GM19328 (cell line): ENCODE results near the gene TTLL8.
"Not testable (repeated sequence)": the region's sequence is repeated elsewhere in the genome, so short reads cannot be mapped to it uniquely, and the experiment has no call there.

ENCODE experiments used
- ATAC-seq: cut with Tn5 transposase; IDR thresholded peaks from one replicate; pipeline ENCODE4 v1.9.1; 2021; ENCODE audit warnings: mild to moderate bottlenecking, moderate library complexity; ENCODE audit not compliant: unreplicated experiment

The TTLL8 gene

DNA sequence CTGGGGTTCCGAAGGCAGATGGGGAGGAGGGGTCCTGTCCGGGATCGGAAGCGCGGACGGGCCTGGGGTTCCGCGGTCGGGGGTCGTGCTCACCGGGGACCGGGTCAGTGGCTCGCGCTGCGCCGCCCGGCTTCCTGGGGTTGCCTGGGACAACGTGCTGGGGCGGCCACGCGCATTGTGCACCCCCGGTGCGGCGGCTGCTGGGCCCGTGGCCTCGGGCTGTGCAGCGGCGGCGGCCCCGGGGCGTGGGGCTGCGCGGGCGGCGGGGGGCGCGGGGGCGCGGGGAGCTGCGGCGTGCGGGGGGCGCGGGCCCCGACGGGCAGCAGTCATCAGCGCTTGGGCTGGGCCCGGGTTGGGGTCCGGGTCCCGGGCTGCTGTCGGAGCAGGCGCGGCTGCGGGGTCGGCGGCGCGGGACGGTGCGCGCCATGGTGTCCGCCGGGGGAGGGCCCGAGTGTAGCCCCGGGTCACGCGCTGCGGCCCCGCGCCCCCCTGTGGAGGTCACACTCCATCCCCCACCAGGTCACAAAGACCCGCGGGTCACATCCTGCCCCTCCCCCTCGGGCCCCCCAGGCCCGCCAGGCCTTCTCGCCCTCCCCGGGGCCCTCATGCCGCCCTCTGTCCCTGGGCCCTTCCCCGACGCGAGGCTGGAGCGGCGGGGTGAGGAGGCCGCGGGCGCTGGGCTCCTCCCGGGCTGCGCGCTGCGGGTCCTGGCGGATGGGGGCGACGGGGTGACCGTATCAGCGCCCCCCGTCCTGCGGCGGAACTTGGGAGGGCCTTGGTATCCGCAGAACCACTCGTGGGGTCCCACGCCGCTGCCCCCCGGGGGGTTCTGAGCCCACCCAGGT lies at the start of gene TTLL8:
TTLL8 (minus strand) TSS at position 238 of the 845 bp plus-strand sequence.
- ATAC-seq = no peak

DNA sequence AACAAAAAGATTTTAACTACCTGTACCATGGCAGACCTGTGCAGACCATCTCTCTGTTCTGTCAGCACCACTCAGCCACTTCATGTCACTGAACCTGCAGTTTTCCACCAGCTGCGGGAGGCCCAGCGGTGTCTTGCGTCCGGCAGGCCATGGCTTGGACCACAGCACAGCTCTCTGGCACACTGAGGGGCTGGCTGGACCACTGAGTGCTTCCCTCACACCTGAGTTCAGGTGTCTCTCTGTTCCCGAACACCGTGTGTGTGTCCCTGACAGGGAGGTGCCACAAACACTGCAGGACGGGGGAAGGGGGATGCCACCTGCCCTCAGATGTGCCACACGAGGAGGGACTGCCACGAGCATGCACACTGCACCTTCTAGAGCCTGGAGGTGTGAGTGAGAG lies 49.4 kb upstream of the TTLL8 start:
- ATAC-seq = no peak

- ATAC-seq = no peak
Measured at GRCh38 chr22:50105208-50106100, 47.4 kb upstream of the TTLL8 start.

DNA sequence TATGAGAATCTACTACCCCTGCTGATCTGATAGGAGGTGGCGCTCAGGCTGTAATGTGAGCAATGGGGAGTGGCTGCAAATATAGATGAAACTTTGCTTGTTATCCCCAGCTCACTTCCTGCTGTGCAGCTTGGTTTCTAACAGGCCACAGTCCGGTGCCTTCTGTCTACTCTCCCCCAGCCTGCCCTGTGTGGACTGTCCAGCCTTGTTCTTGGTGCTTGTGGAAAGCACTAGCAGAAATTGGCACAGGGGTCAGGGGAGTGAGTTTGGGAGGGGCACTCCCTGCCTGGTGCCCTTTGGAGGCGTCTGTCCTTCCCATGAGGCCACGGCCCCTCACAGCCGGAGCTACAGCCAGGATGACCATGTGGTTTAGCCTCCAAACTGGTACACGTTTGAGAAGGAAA lies 46.0 kb upstream of the TTLL8 start:
- no peak for ATAC-seq

- no peak for ATAC-seq
Measured at GRCh38 chr22:50102946-50103345, 44.8 kb upstream of the TTLL8 start.

DNA sequence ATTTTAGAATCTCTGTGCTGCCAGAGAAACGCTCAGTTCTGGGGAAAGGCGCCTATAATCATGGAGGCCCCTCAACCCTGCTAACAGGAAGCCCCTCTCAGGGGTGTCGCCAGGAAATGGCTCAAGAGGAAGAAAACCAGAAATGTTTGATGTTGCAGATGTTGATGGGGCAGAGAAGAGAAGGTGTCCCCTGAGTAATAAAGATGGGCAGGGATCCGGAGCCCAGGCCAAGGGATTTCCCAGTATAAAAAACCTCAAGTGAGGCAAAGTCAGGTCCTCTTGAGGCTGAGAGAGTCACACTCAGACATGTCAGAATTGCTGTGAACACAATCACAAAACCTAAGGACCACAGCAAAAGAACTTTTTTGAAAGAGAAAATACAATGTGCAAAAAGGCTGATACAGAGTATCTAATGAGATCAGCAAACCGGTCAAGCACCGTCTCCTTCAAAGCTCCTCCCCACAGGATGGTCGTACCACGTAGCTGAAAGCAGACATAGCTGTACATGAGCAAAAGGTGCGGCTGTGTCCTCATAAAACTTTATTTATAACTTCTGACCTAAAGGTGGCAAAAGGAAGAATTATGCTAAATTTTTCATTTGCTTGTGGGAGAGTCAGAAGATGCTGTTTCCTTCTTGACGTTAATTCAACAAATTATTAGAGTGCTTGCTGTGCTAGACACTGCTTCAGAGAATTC lies 43.9 kb upstream of the TTLL8 start:
- no peak for ATAC-seq

GRCh38 chr22:50098052-50098451 lies 40.0 kb upstream of the TTLL8 start:
- no peak for ATAC-seq

DNA sequence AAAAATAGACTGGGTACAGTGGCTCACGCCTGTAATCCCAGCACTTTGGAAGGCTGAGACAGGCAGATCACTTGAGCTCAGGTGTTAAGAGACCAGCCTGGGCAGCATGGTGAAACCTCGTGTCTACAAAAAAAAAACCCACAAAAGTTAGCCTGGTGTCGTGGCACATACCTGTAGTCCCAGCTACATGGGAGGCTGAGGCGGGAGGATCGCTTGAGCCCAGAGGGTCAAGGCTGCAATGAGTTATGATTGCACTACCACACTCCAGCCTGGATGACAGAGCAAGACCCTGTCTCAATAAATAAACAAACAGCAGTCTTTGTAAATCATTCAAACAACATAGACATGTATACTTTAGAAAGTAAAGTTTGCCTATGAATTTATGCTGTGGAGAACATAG lies 34.2 kb upstream of the TTLL8 start:
- ATAC-seq = no peak

- no peak for ATAC-seq
Measured at GRCh38 chr22:50091092-50091768, 33.1 kb upstream of the TTLL8 start.

DNA sequence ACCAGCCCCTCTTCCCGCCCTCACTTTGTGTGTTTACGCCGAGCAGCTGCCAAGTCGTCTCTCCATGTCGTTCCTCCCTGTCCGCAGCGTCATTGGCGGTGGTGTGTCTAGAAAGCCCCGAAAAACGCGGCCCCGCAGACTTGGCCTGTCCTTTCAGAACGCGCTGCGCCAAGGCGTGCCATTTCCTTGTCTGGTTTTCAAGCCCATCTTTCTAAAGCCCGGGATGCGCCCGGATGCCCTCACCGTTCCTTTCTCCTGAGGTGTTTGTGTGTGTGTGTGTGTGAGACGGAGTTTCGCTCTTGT lies 32.3 kb upstream of the TTLL8 start:
- no peak for ATAC-seq

GRCh38 chr22:50089682-50090411 lies 31.7 kb upstream of the TTLL8 start, which contains the start of gene MOV10L1:
Gene MOV10L1 (plus strand): TSS chr22:50090006. CDS start chr22:50090089, 83 bp downstream.
- no peak for ATAC-seq

DNA sequence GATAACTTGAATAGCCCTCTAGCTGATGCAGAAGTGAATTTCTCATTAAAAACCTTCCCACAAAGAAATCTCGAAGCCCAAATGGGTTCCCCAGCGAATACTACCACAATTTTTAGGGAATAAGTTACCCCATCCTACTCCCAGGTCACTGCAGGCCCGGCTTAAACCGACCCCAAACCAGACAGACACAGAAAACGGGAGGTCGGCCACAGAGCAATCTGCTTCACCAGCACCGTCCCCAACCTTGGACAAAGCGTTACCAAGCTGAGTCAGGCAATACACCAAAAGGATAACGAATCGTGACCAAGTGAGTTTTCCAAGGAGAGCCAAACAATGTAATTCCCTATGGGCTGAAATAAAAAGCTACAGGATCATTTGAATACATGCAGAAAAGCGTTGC lies 31.1 kb upstream of the TTLL8 start:
- ATAC-seq = no peak

DNA sequence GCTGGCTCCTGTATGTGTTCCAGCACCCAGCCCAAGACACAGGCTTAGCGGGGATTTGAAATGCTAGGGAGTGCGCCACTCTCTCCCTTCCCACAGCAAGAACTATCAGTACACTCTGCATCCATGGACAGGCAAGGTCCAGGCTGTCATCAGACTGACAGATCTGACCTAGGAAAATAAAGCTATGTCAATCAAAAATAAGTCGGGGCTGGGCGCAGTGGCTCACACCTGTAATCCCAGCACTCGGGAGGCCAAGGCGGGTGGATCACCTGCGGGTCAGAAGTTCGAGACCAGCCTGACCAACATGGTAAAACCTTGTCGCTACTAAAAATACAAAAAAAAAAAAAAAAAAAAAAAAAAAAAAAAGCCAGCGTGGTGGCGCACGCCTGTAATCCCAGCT lies 30.0 kb upstream of the TTLL8 start:
- no peak for ATAC-seq

DNA sequence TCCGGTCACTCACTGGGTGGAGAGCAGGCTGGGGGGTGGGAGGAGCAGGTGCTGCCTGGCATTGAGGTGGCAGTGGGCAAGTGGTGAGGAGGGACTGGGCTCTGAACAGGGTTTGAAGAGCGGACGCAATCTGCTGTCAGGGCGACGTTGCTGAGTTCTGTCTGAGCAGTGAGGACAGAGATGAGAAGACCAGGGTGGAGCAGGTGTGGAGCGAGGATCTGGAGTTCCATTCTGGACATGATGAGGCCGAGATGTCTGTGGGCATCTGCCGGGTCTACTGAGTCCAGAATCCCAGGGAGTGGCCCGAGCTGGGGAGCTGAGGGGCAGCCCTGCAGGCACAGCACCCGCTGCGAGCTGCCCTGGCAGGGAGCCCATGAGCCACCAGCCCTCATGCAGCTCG lies 29.5 kb upstream of the TTLL8 start:
- no peak for ATAC-seq

DNA sequence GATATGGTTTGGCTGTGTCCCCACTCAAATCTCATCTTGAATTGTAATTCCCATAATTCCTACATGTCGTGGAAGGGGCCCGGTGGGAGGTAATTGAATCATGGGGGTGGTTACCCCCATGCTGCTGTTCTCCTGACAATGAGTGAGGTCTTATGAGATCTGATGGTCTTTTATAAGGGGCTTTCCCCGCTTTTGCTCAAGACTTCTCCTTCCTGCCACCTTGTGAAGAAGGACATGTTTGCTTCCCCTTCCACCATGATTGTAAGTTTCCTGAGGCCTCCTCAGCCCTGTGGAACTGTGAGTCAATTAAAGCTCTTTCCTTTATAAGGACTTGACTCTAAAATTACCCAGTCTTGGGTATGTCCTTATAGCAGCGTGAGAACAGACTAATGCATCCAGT lies 28.9 kb upstream of the TTLL8 start:
- not testable (repeated sequence) for ATAC-seq

GRCh38 chr22:50086526-50086925 lies 28.4 kb upstream of the TTLL8 start:
- no peak for ATAC-seq

GRCh38 chr22:50085211-50085972 lies 27.3 kb upstream of the TTLL8 start, which contains the start of gene MLC1:
Gene MLC1 (minus strand): TSS chr22:50085426. CDS start chr22:50084902, 524 bp downstream.
- ATAC-seq = no peak

DNA sequence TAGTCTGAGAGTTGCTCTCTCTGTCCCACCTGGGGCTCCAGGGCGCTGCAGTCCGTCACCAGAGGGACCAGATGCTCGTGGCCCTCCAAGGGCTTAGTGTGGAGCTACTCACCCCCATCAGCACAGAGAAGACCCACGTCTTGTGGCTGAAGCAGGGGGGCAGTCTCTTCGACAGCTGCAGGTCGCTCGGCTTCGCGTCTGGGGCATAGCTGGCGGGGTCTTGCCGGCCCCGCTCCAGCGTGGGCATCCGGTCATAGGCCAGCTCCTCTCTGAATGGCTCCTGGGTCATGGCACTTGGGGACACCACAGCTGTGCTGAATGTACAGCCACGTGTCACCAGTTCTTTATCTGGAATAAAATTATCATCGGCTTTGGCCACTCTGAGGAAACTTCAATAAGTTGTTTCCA lies 26.5 kb upstream of the TTLL8 start:
- no peak for ATAC-seq

DNA sequence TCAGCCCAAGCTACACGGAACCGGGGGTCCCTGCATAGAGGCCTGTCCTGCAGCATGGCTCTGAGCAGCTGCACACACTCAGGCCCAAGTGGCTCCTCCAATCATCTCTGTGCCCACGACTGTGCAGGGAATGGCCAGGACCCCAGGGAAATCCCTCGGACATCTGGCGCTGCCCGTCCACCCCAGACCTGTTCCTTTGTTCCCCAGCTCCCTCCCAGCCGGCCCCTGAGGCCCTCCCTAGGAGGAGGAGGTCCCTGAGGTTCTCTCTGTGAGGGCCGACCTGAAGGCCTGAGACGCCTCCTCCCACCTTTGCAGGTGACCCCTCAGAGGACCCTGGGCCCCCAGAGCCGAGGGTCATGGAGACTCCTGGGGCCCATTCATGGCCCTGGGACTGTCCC lies 26.0 kb upstream of the TTLL8 start:
- no peak for ATAC-seq
